Transverse colon (tissue), 4 donors: ENCODE data around the gene GRIA3. TPM values are rescaled to one million over a fixed set of nuclear protein-coding genes. Genes with fewer than 3 reads are reported as not detected.

Experiments used
- DNase-seq: peaks from one replicate; pipeline ENCODE4 v3.0.0-alpha.2; 2019
- H3K27ac ChIP-seq, 4 donors: fragments of 200-600 bp; sonication (generic); 2 replicates each; pipeline ENCODE4 v1.5.1; 2016 to 2018; ENCODE audit warnings: inconsistent platforms in 4 of 4
- H3K27me3 ChIP-seq: fragments of 200-600 bp; sonication (generic); 2 replicates; pipeline ENCODE4 v1.5.1; 2017; ENCODE audit warnings: inconsistent platforms
- H3K36me3 ChIP-seq, 4 donors: fragments of 200-600 bp; sonication (generic); 2 replicates each; pipeline ENCODE4 v1.5.1; 2017 to 2019; ENCODE audit warnings: inconsistent platforms in 4 of 4
- H3K4me1 ChIP-seq, 4 donors: fragments of 200-600 bp; sonication (generic); 2 replicates each; pipeline ENCODE4 v1.5.1; 2017 to 2020; ENCODE audit warnings: inconsistent platforms in 4 of 4
- H3K4me3 ChIP-seq, 4 donors: fragments of 200-600 bp; sonication (generic); 1 replicate in 1 of 4; 2 replicates in 3 of 4; pipeline versions ENCODE4 v1.5.1 to v1.6.1; 2017 to 2019; ENCODE audit warnings: inconsistent platforms in 4 of 4
- H3K9me3 ChIP-seq, 2 donors: fragments of 200-600 bp; sonication (generic); 2 replicates each; pipeline ENCODE4 v1.5.1; 2017 to 2019; ENCODE audit warnings: inconsistent platforms in 2 of 2
- CTCF ChIP-seq, 5 experiments: fragments of 200-600 bp in 3 of 5; fragments of 450-650 bp in 2 of 5; sonication (generic) in 3 of 5; IDR thresholded peaks; 1 replicate in 2 of 5; 2 replicates in 3 of 5; pipeline ENCODE4 v1.5.1; 2016 to 2017; ENCODE audit warnings: antibody characterized with exemption in 5 of 5, inconsistent platforms in 3 of 5, mild to moderate bottlenecking in 2 of 5, moderate library complexity in 1 of 5
- EP300 ChIP-seq: sonication (generic); formaldehyde crosslinking; IDR thresholded peaks from one replicate; pipeline ENCODE4 v1.6.1; 2017; ENCODE audit warnings: antibody characterized with exemption, low read depth
- POLR2A ChIP-seq: fragments of 450-650 bp; IDR thresholded peaks from one replicate; pipeline ENCODE4 v1.6.1; 2016; ENCODE audit warnings: antibody characterized with exemption, mild to moderate bottlenecking, moderate library complexity
- POLR2AphosphoS5 ChIP-seq, 3 donors: sonication (generic); formaldehyde crosslinking; IDR thresholded peaks; one replicate each; pipeline ENCODE4 v1.6.1; 2016; ENCODE audit warnings: antibody characterized with exemption in 3 of 3
- WGBS, 2 donors: methylation state at CpG; one replicate each; pipeline ENCODE4 v1.1.5; 2018; ENCODE audit warnings: low coverage in 1 of 2; 5-methylcytosine and 5-hydroxymethylcytosine counted together
- in situ Hi-C, 4 donors: fragments of 200-750 bp; cut with MboI; loops; one replicate each; pipeline versions ENCODE4 v1.15.0 to v1.15.1; 2017; ENCODE audit warnings: low sequenced_read_pairs in 3 of 4, low pct_ligation_motif_present in 1 of 4, low pct_unique_long_range_greater_than_20kb in 1 of 4
- intact Hi-C: fragments of 100-400 bp; cut with DNase I; formaldehyde crosslinking; loops from one replicate; pipeline ENCODE4 v1.15.1; 2023; ENCODE audit warnings: low total_unique reads
- total RNA-seq, 4 donors: library from RNA; depleted of rRNA; stranded (reverse); fragments of >200 nt; gene quantifications; one replicate each; pipeline ENCODE4 v1.1.0, GENCODE V29; 2016

GRIA3 gene
- total RNA-seq, 4 donors from 2014 or later, result 0.40 to 1.1 (median 0.68) TPM; not detected in 1

DNA sequence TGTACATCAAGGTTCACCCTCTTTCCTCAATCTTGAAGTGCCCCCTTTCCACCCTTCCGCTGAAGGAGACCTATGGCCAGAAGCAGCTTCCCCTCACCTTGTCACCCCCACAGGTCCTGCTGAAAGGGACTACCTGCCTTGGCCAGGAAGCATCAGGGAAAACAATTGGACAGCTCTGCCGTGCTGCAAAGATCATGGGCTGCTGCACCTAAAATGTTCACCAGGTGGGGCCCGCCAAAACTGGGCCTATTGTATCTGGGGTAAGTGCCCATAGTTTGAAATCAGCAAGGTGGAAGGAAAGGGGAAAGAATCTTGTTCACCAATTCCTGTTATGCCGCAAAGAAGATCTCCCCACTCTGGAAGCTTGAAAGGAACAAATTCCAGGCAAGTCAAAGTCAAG is 18.4 kb downstream of the GRIA3 start:
- no peak for DNase-seq
- 86% methylated on average over 4 of the region's 4 CpGs; no CpG with 5 or more reads in 1 of the 2 donors for WGBS, 2 donors
- Histone ChIP-seq H3K27ac (no peak overlapping the region), H3K4me3 (no peak overlapping the region), H3K9me3 (no peaks in the 10 kb centered on the region), H3K27me3 (no peaks in the 10 kb centered on the region), H3K4me1 (no peaks in the 10 kb centered on the region), H3K36me3 (no peaks in the 10 kb centered on the region)
- no peak for TF ChIP-seq POLR2A
- in situ Hi-C loops (no loop called here), intact Hi-C loops (no loop called here)

DNA sequence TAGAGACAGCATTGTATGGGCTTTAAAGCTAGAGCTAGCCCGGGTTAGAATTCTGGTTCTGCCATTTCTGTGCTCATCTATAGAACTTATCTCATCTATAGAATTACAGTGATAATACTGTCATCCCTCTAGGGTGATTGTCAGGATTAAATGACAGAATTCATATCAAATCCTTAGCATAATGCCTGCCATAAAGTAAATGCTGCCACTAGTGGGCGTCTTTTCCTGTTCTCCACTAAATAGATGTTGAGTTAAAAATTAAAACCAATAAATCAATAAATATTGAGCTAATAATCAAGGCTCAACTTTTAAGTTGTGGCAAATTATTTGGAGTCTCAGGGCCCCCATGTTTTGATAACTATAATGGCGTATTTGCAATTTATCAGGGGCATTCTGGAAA is 19.7 kb downstream of the GRIA3 start:
- H3K27me3 ChIP-seq, result no peaks in the 10 kb centered on the region
- no peak for DNase-seq
- no peak overlapping the region for H3K27ac ChIP-seq
- in situ Hi-C loops, result no loop called here
- TF ChIP-seq POLR2AphosphoS5 (IDR thresholded peaks at IDR 0.05) (no peak), POLR2A (no peak), EP300 (no peak), CTCF (IDR thresholded peaks at IDR 0.05) (no peak)
- intact Hi-C loops, result no loop called here
- no peaks in the 10 kb centered on the region for H3K36me3 ChIP-seq
- WGBS, 2 donors, result 78% methylated on average over 3 of the region's 3 CpGs
- H3K4me1 ChIP-seq, result no peaks in the 10 kb centered on the region
- no peak overlapping the region for H3K4me3 ChIP-seq
- no peaks in the 10 kb centered on the region for H3K9me3 ChIP-seq

- Histone ChIP-seq H3K4me3 (no peak overlapping the region), H3K4me1 (no peaks in the 10 kb centered on the region), H3K9me3 (no peaks in the 10 kb centered on the region), H3K27ac (no peak overlapping the region), H3K27me3 (no peaks in the 10 kb centered on the region), H3K36me3 (no peaks in the 10 kb centered on the region)
- in situ Hi-C loops, result no loop called here
- WGBS, 2 donors, result 75 to 87% methylated on average over 6 to 9 of the region's 9 CpGs
- TF ChIP-seq POLR2AphosphoS5 (IDR thresholded peaks at IDR 0.05), result no peak
- no peak for TF ChIP-seq EP300
- no peak for TF ChIP-seq CTCF (IDR thresholded peaks at IDR 0.05)
- no peak for TF ChIP-seq POLR2A
- DNase-seq, result no peak
- intact Hi-C loops, result no loop called here
These were observed 22.1 kb downstream of the GRIA3 start for GRCh38 chrX:123206176-123206575.

DNA sequence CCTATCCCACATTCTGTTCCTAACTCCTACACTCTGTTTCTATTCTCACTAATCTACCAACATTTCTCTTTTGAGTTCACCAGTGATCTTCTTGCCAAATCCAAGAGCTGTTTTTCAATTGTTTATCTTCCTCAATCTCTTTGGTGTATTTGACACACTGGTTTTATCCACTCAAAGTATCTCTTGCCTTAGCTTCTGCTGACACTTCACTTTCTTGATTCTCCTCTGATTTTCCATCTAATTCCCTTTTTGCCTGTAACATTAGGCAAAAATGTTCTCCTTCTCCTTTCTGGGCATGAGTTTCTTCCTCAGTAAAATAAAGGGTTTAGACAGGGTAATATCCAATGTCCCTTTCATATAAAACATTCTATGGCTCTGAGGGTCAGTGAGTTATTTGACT is 26.2 kb downstream of the GRIA3 start:
- in situ Hi-C loops, result no loop called here
- TF ChIP-seq POLR2AphosphoS5 (IDR thresholded peaks at IDR 0.05) (no peak), CTCF (IDR thresholded peaks at IDR 0.05) (no peak), EP300 (no peak)

DNA sequence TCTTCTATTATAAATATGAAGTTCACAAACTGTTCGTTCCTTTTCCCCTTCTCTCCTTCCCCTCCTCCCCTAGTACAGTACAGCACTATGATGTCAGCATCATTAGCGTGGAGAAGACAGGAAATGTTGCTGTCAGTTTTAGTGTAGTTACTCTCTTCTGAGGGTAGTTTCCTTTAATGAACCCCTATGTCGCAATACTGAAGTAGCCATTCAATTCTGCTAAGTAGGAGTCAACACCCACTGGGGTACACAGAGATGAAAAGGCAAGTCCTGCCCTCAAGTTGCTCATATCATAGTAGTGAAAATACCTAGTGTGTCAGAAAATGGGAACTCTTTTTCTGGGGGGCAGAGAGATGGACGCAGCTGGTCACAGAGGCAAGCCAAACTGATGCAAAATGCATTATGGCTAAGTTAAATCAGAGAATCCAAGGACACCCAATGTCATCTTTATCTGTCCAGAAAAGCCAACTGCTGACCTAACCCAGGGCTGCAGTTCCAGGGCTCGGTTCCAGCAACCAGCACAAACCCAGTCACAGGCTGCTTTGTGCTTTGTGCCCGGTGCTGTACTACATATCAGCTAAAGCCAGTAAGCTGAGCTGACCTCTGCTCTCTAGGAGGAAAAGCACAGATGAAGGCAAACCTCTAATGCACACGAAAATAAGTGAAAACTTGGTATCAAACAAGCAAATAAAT is 31.5 kb downstream of the GRIA3 start:
- in situ Hi-C loops (no loop called here), intact Hi-C loops (no loop called here)
- WGBS, 2 donors, result 45 to 80% methylated on average over 2 to 7 of the region's 7 CpGs
- DNase-seq, result no peak
- no peaks in the 10 kb centered on the region for H3K9me3 ChIP-seq
- no peak overlapping the region for H3K4me3 ChIP-seq
- H3K27ac ChIP-seq, result no peak overlapping the region
- TF ChIP-seq POLR2A (no peak), EP300 (no peak), POLR2AphosphoS5 (IDR thresholded peaks at IDR 0.05) (no peak), CTCF (IDR thresholded peaks at IDR 0.05) (no peak)
- H3K27me3 ChIP-seq, result no peaks in the 10 kb centered on the region
- no peaks in the 10 kb centered on the region for H3K36me3 ChIP-seq
- no peaks in the 10 kb centered on the region for H3K4me1 ChIP-seq

More for the DNA sequence above, 26.2 kb downstream of the GRIA3 start:
- no peak for DNase-seq
- no peaks in the 10 kb centered on the region for H3K27me3 ChIP-seq
- H3K9me3 ChIP-seq, result no peaks in the 10 kb centered on the region
- H3K4me1 ChIP-seq, result no peaks in the 10 kb centered on the region
- no peak overlapping the region for H3K27ac ChIP-seq
- intact Hi-C loops, result no loop called here
- no peak overlapping the region for H3K4me3 ChIP-seq
- no peaks in the 10 kb centered on the region for H3K36me3 ChIP-seq
